HG03457 (cell line): ENCODE results near the gene SOSTDC1.
"Not testable (repeated sequence)": the region's sequence is repeated elsewhere in the genome, so short reads cannot be mapped to it uniquely, and the experiment has no call there.

Source experiments
- ATAC-seq: cut with Tn5 transposase; IDR thresholded peaks from one replicate; pipeline ENCODE4 v1.9.1; 2021; ENCODE audit warnings: moderate number of reproducible peaks; ENCODE audit not compliant: unreplicated experiment

SOSTDC1 gene

DNA sequence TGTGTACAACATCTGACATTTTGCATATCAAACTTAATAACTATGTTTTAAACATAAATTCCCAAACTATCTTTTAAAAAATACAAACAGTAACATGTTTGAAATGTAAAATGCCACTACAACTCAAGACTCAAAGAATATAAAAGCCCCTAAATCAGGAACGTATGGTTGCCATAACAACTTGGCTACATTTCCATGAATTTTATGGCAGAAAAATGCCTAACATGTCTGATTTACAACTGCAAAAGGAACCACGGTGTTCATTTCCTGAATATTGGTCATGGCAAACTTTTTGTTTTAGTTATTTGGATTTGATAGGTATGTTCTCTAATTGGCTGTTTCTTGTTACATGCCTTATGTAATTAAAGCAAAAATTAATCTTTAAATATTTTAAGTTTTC is 2.0 kb downstream of the SOSTDC1 start:
- no peak for ATAC-seq

DNA sequence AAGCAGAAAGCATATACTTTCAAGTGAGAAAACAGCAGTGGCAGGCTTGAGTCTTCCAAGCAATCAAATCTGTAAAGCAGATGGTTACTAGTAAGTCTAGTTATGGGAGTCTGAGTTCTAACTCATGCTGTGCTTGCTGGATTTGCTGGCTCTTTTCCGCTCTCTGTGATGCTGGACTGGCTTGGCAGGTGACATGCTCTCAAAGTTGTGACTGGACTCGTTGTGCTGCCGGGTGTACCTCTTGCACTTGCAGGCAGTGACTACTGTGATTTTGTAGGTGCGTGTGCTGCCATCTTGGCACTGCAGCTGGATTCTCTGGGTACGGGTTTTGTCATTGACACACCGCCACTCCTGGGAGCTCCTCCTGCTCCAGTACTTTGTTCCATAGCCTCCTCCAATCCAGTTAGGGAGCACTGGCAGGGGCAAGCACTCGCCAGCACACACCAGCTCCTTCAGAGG is 3.1 kb downstream of the SOSTDC1 start:
- ATAC-seq = no peak

DNA sequence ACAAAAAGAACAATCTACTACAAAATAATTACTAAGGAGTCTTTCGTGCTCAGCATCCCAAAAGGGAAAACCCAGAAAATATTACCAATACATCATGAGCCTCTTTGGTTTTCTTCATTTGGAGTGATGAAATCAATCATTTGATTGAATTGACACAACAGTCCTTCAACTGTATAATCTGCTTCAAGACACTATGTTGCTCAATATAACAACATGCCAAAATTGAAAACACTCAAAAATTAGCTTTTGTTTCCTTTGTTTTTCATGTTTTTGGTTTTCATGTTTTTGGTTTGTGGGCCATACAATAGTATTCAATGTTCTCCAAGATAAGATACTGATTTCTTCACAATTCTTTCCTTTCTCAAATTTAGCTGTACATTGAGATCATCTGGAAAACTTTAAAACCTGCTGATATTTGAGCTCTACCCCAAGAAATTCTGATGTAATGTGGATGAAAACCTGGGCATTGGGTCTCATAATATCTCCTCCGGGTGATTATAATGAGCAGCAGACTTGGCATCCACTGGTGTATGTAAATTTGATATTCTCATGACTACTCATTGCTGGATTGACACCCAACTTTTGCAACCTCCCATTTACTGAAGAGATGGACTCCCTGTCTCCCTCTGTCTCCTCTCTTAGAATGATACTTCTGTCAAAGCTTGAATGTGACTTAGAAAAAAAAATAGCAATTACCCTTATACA is 4.6 kb downstream of the SOSTDC1 start:
- ATAC-seq = no peak

DNA sequence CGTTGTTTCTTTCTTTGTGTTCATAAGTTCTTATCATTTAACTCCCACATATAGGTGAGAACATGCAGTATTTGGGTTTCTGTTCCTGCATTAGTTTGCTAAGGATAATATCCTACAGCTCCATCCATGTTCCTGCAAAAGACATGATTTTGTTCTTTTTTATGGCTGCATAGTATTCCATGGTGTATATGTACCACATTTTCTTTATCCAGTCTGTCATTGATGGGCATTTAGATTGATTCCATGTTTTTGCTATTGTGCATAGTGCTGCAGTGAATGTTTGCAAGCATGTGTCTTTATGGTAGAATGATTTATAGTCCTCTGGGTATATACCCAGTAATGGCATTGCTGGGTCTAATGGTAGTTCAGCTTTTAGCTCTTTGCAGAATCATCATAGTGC is 9.2 kb downstream of the SOSTDC1 start:
- ATAC-seq = not testable (repeated sequence)

DNA sequence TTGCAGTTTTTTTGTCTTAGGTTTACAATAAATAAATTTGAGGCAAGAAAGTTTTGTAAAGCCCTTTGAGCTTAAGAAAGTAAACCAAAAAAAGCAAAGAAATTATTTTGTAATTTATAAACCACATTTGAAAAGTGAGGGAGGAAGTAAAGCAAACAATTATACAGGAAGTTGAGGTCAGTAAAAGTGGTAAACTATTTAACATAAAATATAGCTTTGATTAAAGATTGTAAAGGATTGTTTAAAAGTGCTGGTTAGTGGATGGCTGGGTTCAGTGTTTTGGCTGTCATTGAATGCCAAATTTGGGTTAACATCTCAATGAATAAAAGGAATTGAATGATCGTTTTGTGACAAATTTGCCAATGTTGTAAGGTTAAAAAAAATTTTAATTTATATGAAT is 9.9 kb downstream of the SOSTDC1 start:
- ATAC-seq = no peak

DNA sequence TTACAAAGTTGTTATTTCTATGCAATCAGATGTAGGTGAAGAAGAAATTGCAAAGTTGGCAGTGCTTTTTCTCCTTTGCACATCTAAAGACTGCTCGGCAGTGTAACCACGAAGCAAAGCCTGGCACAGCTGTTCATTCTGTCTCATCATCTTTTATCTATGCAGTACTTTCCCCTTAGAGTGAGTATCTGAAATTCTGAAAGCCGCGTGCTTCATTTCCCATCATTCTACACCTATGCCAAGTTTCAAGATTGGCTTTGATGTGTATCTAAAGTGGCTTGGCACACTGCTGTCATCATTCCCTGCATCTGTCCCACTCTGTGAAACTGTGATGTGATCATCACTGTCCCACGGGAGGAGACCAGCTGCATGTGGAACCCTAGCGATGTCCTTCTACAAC is 15.2 kb downstream of the SOSTDC1 start:
- no peak for ATAC-seq

DNA sequence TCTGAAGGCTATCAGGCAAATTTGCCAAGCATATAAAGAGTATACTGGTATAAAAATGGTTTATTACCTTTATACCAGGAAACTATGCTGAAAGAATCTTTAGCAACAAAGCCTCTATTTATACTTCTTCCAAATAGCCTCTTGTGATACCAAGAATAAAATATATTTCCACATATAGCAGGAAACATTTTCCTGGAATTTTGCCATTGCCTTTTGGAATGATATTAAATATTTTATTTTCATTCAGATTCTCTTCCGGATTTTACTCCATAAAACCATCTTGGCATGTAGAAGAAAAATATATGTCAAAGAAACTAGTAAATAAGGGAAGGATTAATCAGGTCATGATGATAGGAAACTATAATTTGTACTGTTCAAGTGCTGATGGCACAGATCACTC is 17.7 kb downstream of the SOSTDC1 start:
- no peak for ATAC-seq

DNA sequence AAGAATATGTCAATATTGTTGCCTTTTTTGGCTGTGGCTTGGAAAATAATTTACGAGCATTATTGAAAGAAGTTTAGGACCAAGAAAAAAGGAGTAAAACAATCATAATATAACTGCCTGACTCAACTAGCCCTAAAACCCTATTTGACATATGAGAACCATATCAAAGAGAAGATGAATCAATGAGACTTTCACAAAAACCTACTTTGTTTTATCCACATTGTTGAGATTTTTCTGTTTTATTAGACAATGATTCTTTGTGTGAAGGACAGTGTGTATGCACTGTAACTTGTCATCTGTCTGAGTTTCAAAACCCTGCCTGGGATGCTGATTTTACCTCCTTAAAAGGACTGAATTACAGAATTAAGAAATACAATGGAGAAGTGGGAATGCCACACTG is 19.0 kb downstream of the SOSTDC1 start:
- no peak for ATAC-seq

DNA sequence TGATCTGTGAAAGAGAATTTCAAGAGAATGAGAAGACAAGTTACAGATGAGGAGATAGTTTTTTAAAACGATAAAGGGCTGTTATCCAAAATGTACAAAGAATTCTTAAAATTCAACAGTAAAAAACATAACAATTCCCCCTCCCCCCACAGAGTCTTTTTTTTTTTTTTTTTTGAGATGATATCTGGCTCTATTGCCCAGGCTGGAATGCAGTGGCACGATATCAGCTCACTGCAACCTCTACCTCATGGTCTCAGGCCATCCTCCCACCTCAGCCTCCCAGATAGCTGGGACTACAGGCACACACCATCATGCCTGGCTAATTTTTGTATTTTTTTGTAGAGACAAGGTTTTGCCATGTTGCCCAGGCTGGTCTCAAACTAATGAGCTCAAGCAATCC is 21.7 kb downstream of the SOSTDC1 start:
- not testable (repeated sequence) for ATAC-seq

DNA sequence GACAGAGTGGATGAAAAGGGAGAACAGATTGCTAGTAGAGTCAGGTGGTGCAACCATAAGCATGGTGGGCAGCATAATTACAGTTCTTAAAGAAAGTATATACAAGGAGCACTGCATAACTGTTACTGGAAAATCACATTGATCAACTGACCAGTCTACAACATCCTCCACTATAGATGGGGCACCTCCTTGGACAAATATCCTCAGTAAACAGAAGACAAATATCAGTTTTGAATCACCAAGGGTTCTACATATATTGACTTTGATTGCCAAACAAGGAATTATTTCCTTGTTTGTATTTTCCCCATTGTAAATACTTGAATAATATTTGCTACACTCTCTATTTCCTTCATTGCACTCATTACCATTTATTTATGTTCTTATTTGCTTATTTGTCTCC is 26.6 kb downstream of the SOSTDC1 start:
- ATAC-seq = no peak

DNA sequence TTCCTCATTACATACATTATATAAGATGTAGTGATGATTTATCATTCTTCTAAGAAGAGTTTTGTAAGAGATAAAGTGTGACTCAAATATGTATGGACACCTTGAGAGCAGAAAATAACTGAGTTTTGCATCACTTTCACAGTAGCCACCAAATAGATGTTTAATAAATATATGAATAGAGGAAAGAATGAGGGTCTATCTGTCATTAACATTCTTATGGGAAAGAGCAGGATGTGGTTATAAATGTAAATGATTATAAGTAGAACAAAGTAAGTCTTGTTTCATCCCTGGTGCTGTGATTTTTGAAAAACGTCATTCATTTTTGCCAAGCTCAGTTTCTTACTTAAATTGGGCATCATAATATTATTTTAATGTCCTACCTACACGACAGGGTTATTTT is 29.2 kb downstream of the SOSTDC1 start:
- ATAC-seq = no peak

DNA sequence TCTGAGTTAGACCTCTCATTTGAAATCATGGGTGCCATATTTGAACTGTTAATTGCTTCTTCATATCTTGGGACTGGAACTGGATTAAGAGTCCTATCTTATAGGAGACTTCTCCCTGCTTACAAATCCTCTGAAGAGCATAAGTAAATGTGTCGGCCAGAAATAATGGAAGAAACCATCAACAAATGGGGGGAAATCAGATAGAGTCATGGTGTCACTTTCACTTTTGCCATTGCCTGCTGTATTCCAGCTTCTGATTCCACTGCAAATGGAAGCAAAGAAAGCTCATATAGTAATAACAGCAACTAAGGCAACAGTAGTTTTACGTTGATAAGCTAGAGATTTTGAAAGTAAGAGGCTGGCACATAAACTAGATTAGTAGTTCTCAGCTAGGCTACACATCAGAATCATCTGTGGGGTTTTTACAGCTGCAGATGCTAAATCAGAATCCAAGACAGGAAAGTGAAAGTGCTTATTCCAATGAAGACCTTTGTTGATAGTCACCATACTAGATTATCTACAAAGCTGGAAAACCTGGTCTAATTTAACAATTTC is 31.9 kb downstream of the SOSTDC1 start:
- ATAC-seq = no peak

DNA sequence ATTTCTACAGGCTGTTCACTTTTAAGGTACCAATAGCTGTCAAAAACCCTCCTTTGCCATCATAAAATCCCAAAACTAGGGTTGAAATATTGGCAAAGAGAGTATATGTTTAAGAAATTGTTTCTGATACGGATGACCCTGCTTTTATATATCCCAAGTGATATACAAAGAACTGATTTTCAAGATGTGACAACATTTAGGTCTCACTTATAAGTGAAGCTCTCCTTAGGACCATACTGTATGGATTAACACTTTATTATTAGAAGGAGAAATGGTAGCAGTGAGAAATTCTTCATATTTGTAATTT is 33.2 kb downstream of the SOSTDC1 start:
- no peak for ATAC-seq

DNA sequence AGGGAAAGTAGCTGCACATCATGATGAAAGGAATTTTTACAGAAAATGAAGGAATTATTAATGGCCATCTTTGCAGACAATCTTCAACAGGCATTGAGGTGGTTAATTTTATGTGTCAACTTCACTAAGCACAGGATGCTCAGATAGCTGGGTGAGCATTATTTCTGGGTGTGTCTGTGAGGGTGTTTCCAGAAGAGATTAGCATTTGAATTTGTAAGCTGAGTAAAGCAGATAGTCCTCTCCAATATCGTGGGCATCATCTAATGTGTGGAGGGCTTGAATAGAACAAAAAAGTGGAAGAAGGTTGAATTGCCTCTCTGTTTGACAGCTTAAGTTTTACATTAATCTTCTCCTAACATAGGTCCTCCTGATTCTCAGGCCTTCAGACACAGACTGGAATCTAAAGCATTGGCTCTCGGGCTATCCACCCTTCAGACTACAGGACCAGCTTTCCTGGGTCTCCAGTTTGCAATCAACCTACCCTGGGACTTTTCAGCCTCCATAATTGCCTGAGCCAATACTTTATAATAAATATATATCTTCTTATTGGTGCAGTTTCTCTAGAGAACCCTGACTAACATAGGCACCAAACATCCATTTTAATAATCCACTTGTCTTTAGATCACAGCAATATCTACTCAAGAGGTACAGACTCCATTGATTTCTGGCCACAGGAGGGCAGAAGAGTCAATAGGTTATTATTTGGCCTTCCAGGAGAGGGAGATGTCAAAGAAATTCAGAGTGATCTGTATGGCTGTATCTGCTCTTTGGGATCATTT is 33.7 kb downstream of the SOSTDC1 start:
- no peak for ATAC-seq

DNA sequence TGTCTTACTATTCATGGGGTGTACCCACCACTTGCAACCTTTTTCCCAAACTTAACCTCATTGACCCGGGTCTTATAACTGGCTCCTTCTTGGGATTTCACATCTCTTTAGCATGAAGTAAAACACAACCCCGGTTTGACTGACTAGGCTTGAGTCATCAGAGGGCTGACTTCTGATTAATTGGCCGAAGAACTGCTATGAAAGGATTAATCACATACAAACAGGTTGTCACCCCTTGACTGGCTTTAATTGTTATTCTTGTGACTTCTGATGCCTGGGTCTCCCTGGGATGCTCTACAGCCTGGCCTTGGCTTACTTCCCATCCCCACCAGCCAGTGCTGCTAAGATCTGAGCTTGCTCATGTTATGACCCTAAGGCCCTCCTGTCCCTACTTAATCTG is 35.4 kb downstream of the SOSTDC1 start:
- no peak for ATAC-seq

DNA sequence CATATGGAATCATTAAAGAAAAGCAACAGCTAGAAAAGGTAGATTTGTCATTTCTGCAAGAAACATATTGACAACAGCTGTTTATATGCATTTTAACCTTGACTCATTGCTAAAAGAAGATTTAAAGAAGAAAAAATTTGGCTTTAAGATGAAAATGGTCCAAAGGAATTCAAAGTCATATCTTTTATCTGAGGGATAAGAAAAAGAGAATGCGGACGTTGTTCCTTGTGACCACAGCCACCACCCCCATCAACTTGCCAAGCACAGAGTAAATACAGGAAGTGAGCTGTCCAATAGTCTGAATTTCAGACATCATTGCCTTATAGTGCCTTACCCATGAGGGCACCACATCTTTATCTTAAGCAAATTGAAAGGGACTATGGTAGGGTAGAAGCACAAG is 36.9 kb downstream of the SOSTDC1 start:
- ATAC-seq = no peak

DNA sequence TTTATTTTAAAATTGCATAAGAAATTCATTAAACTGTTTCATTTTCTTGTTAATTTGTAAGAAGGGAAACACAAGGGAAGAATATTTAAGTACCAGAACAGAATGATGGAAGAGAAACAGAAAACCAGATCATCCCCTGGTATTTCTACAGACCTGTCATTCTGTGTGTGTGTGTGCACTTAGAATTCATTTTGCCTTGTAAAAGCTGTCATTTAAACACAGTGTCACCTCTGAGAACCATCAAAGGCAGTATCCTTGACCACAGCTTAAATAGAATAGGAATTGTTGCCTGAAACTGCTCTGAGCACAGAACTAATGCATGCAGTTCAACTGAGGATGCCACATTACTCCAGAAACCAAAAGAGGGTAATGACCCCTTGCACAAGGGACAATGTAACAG is 37.4 kb downstream of the SOSTDC1 start:
- ATAC-seq = no peak

DNA sequence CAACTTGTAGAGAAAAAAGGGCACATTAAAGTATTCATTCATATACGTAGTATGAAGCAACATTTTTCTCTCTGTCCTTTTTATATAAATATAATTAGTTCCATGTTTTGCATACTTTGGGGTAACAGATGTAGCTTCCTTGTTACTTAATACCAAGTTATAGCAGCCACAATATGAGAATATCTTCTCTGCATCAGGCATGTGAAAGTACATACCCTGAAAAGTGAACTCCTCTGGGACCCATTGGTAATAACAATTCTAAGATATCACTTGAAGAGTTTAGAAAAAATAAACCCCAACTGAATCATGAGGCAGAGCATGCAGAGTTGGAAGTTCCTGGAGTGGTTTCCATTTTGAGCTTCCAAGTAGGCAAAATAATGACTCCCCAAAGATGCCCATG is 41.8 kb downstream of the SOSTDC1 start:
- no peak for ATAC-seq

DNA sequence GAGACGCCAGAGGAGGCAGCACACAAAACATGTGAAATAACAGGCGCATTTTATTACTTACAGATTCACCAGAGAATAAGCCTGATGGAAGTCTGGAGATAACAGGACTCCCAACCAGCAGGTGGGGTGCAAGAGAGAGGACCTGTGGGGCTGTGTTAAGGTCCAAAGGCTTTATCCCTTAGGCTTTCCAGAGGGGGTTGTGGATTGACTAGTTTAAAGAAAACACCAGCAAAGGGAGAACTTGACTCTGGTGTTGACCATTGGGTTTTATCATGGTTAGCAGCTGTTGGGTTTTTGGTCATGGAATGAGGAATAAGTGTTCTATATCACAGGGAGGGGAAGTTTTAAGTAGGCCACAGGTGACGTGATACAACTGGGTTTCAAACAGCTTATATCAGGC is 42.6 kb downstream of the SOSTDC1 start:
- no peak for ATAC-seq

DNA sequence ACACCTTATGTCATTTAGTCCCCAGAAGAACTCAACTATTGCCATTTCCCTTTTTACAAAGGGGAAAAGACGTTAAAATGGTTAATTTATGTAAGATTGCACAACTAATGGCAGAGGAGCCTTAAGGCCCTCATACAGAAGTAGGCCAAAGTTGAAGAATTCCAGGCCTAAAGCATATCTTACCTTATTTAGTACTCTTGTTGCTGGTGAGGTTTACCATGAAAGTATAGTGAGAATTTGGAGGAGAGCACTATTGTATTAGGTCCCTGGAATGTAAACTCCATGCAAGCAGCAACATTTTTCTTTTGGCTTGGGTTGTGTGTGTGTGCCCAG is 43.5 kb downstream of the SOSTDC1 start:
- ATAC-seq = no peak

DNA sequence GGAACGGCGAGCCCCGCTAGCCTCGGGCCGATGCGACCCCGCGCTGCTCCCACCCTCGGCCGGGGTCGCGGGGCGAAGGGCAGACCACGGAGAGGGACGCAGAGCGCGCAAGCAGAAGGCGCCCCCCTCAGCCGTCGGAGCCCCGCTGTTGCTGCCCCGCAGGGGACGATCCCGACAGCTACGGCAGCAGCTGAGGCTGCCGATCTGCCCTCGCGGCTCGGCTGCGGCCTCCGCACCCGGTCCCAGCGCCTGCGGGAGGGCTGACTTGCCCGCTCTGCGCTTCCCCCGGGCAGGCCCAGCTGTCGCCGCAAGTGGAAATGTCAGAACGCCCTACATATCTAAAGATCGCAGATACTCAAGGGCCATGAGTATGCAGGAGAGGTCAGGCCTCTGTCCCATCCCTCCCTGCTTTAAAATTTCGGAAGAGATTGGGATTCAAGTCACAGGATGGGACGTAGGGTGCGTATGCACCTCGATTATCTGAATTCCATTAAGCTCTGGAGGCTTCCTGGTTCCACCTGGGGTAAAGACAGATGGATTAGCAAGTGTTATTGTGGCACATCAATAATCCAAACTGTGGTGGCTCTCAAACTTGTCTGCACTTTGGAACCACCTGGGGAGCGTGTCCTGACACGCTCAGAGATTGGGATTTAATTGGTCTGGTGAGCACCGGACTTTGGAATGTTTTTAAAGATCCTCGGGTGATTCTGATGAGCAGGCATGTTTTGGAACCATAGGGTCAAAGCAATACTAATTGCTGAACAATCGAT is 44.0 kb downstream of the SOSTDC1 start, which contains the start of gene CRPPA:
TSS of gene CRPPA (minus strand) at position 206 of the 770 bp plus-strand sequence. CDS start 216 bp downstream, outside the sequence.
- ATAC-seq = peak; percentile 19
